PC-3 (cell line): ENCODE measurements around the gene STMP1.

Experiments used
- EZH2 ChIP-seq: fragments of 300-600 bp; sonication (generic); IDR thresholded peaks from one replicate; pipeline ENCODE4 v1.6.1; 2017; ENCODE audit warnings: antibody characterized with exemption, mild to moderate bottlenecking, low read length; ENCODE audit not compliant: unreplicated experiment
- EZH2phosphoT487 ChIP-seq: fragments of 300-600 bp; sonication (generic); IDR thresholded peaks from 2 replicates; pipeline ENCODE4 v1.6.1; 2018; ENCODE audit warnings: mild to moderate bottlenecking, antibody characterized with exemption, low read length, borderline replicate concordance
- TF ChIP-seq, protein P1 (sequence below): fragments of 300-600 bp; sonication (generic); conservative IDR thresholded peaks from 2 replicates; pipeline ENCODE4 v1.5.1; 2017; ENCODE audit warnings: antibody characterized with exemption, low read depth, mild to moderate bottlenecking, low read length

DNA sequence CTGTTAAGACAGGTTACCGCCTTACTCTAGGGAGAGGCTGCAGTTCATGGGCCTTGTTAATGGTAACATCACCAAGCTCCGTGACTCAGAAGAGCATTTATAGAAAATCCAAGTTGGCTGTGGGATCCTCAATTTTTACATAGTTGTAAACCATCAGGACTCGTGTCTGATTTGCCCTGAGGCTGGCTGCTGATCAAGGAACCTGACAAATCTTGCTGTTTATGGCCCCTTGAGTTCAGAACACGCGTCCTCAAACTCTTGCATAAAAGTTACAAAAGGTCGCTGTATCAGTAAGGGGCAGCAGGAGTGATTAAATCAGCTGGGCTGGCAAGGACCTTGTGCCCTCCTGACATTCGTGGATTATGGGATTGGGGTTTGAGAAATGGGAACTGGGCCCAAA is 61.1 kb downstream of the STMP1 start:
- TF ChIP-seq EZH2 (no peak), EZH2phosphoT487 (no peak)
- TF ChIP-seq, protein P1, sequence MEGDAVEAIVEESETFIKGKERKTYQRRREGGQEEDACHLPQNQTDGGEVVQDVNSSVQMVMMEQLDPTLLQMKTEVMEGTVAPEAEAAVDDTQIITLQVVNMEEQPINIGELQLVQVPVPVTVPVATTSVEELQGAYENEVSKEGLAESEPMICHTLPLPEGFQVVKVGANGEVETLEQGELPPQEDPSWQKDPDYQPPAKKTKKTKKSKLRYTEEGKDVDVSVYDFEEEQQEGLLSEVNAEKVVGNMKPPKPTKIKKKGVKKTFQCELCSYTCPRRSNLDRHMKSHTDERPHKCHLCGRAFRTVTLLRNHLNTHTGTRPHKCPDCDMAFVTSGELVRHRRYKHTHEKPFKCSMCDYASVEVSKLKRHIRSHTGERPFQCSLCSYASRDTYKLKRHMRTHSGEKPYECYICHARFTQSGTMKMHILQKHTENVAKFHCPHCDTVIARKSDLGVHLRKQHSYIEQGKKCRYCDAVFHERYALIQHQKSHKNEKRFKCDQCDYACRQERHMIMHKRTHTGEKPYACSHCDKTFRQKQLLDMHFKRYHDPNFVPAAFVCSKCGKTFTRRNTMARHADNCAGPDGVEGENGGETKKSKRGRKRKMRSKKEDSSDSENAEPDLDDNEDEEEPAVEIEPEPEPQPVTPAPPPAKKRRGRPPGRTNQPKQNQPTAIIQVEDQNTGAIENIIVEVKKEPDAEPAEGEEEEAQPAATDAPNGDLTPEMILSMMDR, result no peak
